ENCODE measurements around the gene GTPBP1.

GTPBP1 gene

GRCh38 chr22:38733724-38734381, 28.1 kb downstream of the GTPBP1 start:
- TF ChIP-seq CTCF (IDR thresholded peaks at IDR 0.05; ENCODE audit: low read depth, low read length): no peak
- in situ Hi-C loops (cut with HindIII; ENCODE audit: low sequenced_read_pairs): no loop called here
- no peak for DNase-seq (ENCODE audit: low read depth, low spot score)
- no peak overlapping the region for H3K4me3 ChIP-seq (ENCODE audit: low read depth, low read length)

GRCh38 chr22:38734421-38735100, 28.8 kb downstream of the GTPBP1 start:
- H3K4me3 ChIP-seq (ENCODE audit: low read depth, low read length): no peak overlapping the region

GRCh38 chr22:38735126-38735464, 29.4 kb downstream of the GTPBP1 start:
- TF ChIP-seq CTCF (IDR thresholded peaks at IDR 0.05; ENCODE audit: low read depth, low read length): no peak
- DNase-seq (ENCODE audit: low read depth, low spot score): no peak
- in situ Hi-C loops (cut with HindIII; ENCODE audit: low sequenced_read_pairs): no loop called here
- H3K4me3 ChIP-seq (ENCODE audit: low read depth, low read length): no peak overlapping the region

More at GRCh38 chr22:38734421-38735100, 28.8 kb downstream of the GTPBP1 start:
- in situ Hi-C loops (cut with HindIII; ENCODE audit: low sequenced_read_pairs): no loop called here
- TF ChIP-seq CTCF (IDR thresholded peaks at IDR 0.05; ENCODE audit: low read depth, low read length): no peak
- DNase-seq (ENCODE audit: low read depth, low spot score): no peak

GRCh38 chr22:38735465-38736256, 29.9 kb downstream of the GTPBP1 start:
- DNase-seq (ENCODE audit: low read depth, low spot score): no peak
- no peak for TF ChIP-seq CTCF (IDR thresholded peaks at IDR 0.05; ENCODE audit: low read depth, low read length)
- in situ Hi-C loops (cut with HindIII; ENCODE audit: low sequenced_read_pairs): no loop called here
- no peak overlapping the region for H3K4me3 ChIP-seq (ENCODE audit: low read depth, low read length)

- no peak for DNase-seq (ENCODE audit: low read depth, low spot score)
- H3K4me3 ChIP-seq (ENCODE audit: low read depth, low read length): no peak overlapping the region
- no peak for TF ChIP-seq CTCF (IDR thresholded peaks at IDR 0.05; ENCODE audit: low read depth, low read length)
- in situ Hi-C loops (cut with HindIII; ENCODE audit: low sequenced_read_pairs): no loop called here
Measured at GRCh38 chr22:38736257-38736570, 30.5 kb downstream of the GTPBP1 start.

GRCh38 chr22:38737302-38738060, 31.7 kb downstream of the GTPBP1 start:
- H3K4me3 ChIP-seq (ENCODE audit: low read depth, low read length): no peak overlapping the region
- TF ChIP-seq CTCF (IDR thresholded peaks at IDR 0.05; ENCODE audit: low read depth, low read length): no peak
- DNase-seq (ENCODE audit: low read depth, low spot score): no peak
- in situ Hi-C loops (cut with HindIII; ENCODE audit: low sequenced_read_pairs): no loop called here
